Neural cell (in vitro differentiated cells): Measurements from ENCODE around the gene EEF1AKMT3. TPM values are rescaled to one million over a fixed set of nuclear protein-coding genes. Genes with fewer than 3 reads are reported as not detected.

Experiments used
- H2AFZ ChIP-seq: fragments of 200-600, 300-800 bp; sonication (generic), shearing (Covaris generic); 2 replicates; pipeline ENCODE4 v1.6.0; 2014; ENCODE audit warnings: low read depth, mild to moderate bottlenecking, antibody characterized with exemption, low read length, moderate library complexity
- H3F3A ChIP-seq: fragments of 200-600 bp; shearing (Covaris generic); 2 replicates; pipeline ENCODE4 v1.6.1; 2016; ENCODE audit warnings: mild to moderate bottlenecking, moderate library complexity, mixed read lengths, antibody characterized with exemption, low read length; ENCODE audit not compliant: insufficient read depth, poor library complexity, severe bottlenecking
- H3K27ac ChIP-seq: fragments of 200-600, 300-800 bp; sonication (generic), shearing (Covaris generic); 2 replicates; pipeline ENCODE4 v1.5.1; 2014; ENCODE audit warnings: mild to moderate bottlenecking, low read length, moderate library complexity
- H3K27me3 ChIP-seq: fragments of 300-800, 200-600 bp; sonication (generic), shearing (Covaris generic); 2 replicates; pipeline ENCODE4 v1.6.0; 2014; ENCODE audit warnings: mild to moderate bottlenecking, low read depth, low read length, moderate library complexity; ENCODE audit not compliant: insufficient read depth
- H3K36me3 ChIP-seq: fragments of 300-800, 200-600 bp; sonication (generic), shearing (Covaris generic); 2 replicates; pipeline ENCODE4 v1.5.1; 2014; ENCODE audit warnings: mild to moderate bottlenecking, antibody characterized with exemption, low read length, moderate library complexity; ENCODE audit not compliant: insufficient read depth
- H3K4me2 ChIP-seq: fragments of 300-800, 200-600 bp; sonication (generic), shearing (Covaris generic); 2 replicates; pipeline ENCODE4 v1.6.0; 2014; ENCODE audit warnings: mild to moderate bottlenecking, low read length
- H3K4me3 ChIP-seq: fragments of 300-800, 200-600 bp; sonication (generic), shearing (Covaris generic); 2 replicates; pipeline ENCODE4 v1.5.1; 2014; ENCODE audit warnings: mild to moderate bottlenecking, low read length, moderate library complexity
- H3K79me2 ChIP-seq: fragments of 200-600 bp; shearing (Covaris generic); replicated peaks from 2 replicates; pipeline ENCODE4 v1.6.0; 2014; ENCODE audit warnings: mild to moderate bottlenecking, low read length, moderate library complexity; ENCODE audit not compliant: insufficient read depth
- H3K9ac ChIP-seq: fragments of 300-800, 200-600 bp; sonication (generic), shearing (Covaris generic); 2 replicates; pipeline ENCODE4 v1.6.1; 2016; ENCODE audit warnings: mild to moderate bottlenecking, low read length, mixed read lengths
- H3K9me2 ChIP-seq: fragments of 200-600 bp; shearing (Covaris generic); 2 replicates; pipeline ENCODE4 v1.6.1; 2016; ENCODE audit warnings: mild to moderate bottlenecking, low read length, mixed read lengths; ENCODE audit not compliant: insufficient read depth
- H3K9me3 ChIP-seq: fragments of 200-600, 300-800 bp; sonication (generic), shearing (Covaris generic); 2 replicates; pipeline ENCODE4 v1.6.1; 2016; ENCODE audit warnings: mild to moderate bottlenecking, mixed run types, low read length, moderate library complexity, mixed read lengths
- H4K20me1 ChIP-seq: fragments of 200-600 bp; shearing (Covaris generic); 2 replicates; pipeline ENCODE4 v1.6.1; 2016; ENCODE audit warnings: mild to moderate bottlenecking, mixed run types; ENCODE audit not compliant: insufficient read depth
- EP300 ChIP-seq: fragments of 450-650 bp; conservative IDR thresholded peaks from 2 replicates; pipeline ENCODE4 v1.6.1; 2014; ENCODE audit warnings: antibody characterized with exemption, mild to moderate bottlenecking, moderate library complexity; ENCODE audit not compliant: poor library complexity, severe bottlenecking
- EZH2 ChIP-seq: fragments of 200-600, 300-800 bp; shearing (Covaris generic), sonication (generic); IDR thresholded peaks from 2 replicates; pipeline ENCODE4 v1.6.1; 2014; ENCODE audit warnings: antibody characterized with exemption, low read length, borderline replicate concordance, mild to moderate bottlenecking; ENCODE audit not compliant: insufficient read depth, poor library complexity, severe bottlenecking
- MXI1 ChIP-seq: fragments of 450-650 bp; conservative IDR thresholded peaks from 2 replicates; pipeline ENCODE4 v1.6.1; 2014; ENCODE audit warnings: antibody characterized with exemption, mild to moderate bottlenecking; ENCODE audit not compliant: poor library complexity, severe bottlenecking
- POLR2AphosphoS5 ChIP-seq: IDR thresholded peaks from 2 replicates; pipeline ENCODE4 v1.6.1; 2012
- RAD21 ChIP-seq: fragments of 450-650 bp; conservative IDR thresholded peaks from 2 replicates; pipeline ENCODE4 v1.6.1; 2014; ENCODE audit warnings: antibody characterized with exemption, mild to moderate bottlenecking, moderate library complexity
- REST ChIP-seq: IDR thresholded peaks from 2 replicates; pipeline ENCODE4 v1.6.1; 2012; ENCODE audit warnings: borderline replicate concordance
- SMC3 ChIP-seq: fragments of 450-650 bp; conservative IDR thresholded peaks from 2 replicates; pipeline ENCODE4 v1.6.1; 2014; ENCODE audit warnings: antibody characterized with exemption, mild to moderate bottlenecking, moderate library complexity; ENCODE audit not compliant: poor library complexity
- TAF1 ChIP-seq: IDR thresholded peaks from 2 replicates; pipeline ENCODE4 v1.6.1; 2012; ENCODE audit warnings: low read depth
- polyA plus RNA-seq: library from polyadenylated mRNA; depleted of rRNA; stranded (reverse); fragments of >200 nt; gene quantifications from 2 replicates; pipeline ENCODE4 v1.2.3, GENCODE V29; 2014
- TF ChIP-seq, protein P1 (sequence below): fragments of 450-650 bp; IDR thresholded peaks from 2 replicates; pipeline ENCODE4 v1.5.1; 2014; ENCODE audit warnings: antibody characterized with exemption, mild to moderate bottlenecking, moderate library complexity; ENCODE audit not compliant: poor library complexity, severe bottlenecking

EEF1AKMT3 gene
- polyA plus RNA-seq, 1 donor from 2014 or later = 1.6 TPM

DNA sequence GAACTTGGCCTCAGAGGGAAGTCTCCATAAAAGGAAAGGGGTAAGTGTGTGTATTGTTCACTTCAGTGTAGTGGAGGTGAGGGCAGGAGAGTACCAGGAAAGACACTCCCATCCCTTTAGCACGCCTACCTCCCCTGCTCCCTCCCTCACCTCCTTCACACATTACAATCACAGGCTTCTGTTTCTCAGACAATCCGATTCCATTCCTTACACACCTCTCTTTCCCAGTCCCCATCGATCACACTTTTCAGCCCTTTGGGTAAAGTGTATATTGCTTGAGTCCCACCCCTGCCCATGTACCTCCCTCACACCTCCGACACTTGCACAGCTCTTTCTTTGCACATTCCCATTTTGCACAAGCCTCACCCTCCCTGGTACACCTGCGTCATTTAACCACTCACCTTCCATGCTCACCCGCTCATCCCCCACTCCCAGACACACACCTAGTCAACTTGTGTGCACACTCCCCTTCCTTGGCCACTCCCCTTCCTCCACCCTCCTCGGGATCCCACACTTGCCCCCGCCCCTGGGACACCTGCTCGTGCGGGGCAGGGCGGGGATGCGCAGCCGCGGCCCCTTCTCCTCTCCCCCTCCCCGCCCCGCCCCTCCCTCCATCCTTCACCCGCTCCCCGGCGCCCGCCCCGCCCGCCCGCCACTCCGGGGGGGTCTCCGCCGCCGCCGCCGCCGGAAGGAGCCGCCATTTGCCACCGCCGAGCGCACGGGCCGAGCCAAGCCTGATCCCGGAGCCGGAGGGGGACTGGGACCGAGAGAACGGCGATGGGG, 17.8 kb upstream of the EEF1AKMT3 start, which contains the start of gene MARCHF9:
Gene MARCHF9, plus strand, starts transcription at position 693 of the 783 bp plus-strand sequence. CDS start 426 bp downstream, outside the sequence.
- Histone ChIP-seq H3F3A (no peaks in the 10 kb centered on the region), H3K27me3 (no peaks in the 10 kb centered on the region), H4K20me1 (no peaks in the 10 kb centered on the region), H3K9me3 (no peaks in the 10 kb centered on the region), H3K4me2 (peak within 1 kb of the TSS; percentile 91), H3K4me3 (peak within 1 kb of the TSS; percentile 89), H3K9me2 (no peaks in the 10 kb centered on the region), H3K9ac (peak within 1 kb of the TSS; percentile 80), H3K27ac (peak within 1 kb of the TSS; percentile 77), H2AFZ (peak within 1 kb of the TSS; percentile 49), H3K79me2 (peaks cover 20% of the 10 kb centered on the region), H3K36me3 (no peaks in the 10 kb centered on the region)
- TF ChIP-seq TAF1 (peak; percentile 5), EP300 (peak; percentile 37), POLR2AphosphoS5 (peak; percentile 70), MXI1 (peak; percentile 62), SMC3 (no peak), RAD21 (peak; percentile 32), REST (peak; percentile 18), EZH2 (no peak)
- TF ChIP-seq, protein P1, sequence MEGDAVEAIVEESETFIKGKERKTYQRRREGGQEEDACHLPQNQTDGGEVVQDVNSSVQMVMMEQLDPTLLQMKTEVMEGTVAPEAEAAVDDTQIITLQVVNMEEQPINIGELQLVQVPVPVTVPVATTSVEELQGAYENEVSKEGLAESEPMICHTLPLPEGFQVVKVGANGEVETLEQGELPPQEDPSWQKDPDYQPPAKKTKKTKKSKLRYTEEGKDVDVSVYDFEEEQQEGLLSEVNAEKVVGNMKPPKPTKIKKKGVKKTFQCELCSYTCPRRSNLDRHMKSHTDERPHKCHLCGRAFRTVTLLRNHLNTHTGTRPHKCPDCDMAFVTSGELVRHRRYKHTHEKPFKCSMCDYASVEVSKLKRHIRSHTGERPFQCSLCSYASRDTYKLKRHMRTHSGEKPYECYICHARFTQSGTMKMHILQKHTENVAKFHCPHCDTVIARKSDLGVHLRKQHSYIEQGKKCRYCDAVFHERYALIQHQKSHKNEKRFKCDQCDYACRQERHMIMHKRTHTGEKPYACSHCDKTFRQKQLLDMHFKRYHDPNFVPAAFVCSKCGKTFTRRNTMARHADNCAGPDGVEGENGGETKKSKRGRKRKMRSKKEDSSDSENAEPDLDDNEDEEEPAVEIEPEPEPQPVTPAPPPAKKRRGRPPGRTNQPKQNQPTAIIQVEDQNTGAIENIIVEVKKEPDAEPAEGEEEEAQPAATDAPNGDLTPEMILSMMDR = no peak

DNA sequence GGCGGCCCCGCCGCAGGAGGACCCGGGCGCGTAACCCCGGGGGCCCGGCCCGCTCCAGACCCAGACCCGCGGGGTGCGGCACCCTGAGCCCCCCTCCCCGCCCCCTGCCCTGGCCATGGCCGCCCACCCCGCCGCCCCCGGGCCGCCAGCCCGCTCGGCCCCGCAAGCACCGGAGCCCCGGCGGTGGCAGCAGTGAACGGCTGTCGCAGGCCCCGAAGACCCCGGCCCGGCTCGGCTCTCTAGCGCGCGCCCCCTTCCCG, 17.3 kb upstream of the EEF1AKMT3 start:
- H3K4me3 ChIP-seq = peak overlapping the region; percentile 89
- no peaks in the 10 kb centered on the region for H3K9me3 ChIP-seq
- H3K27ac ChIP-seq = peak overlapping the region; percentile 39
- no peak overlapping the region for H3K4me2 ChIP-seq
- no peak overlapping the region for H2AFZ ChIP-seq
- H4K20me1 ChIP-seq = no peaks in the 10 kb centered on the region
- peak overlapping the region; percentile 80 for H3K9ac ChIP-seq
- no peaks in the 10 kb centered on the region for H3K27me3 ChIP-seq
- H3F3A ChIP-seq = no peaks in the 10 kb centered on the region
- no peaks in the 10 kb centered on the region for H3K36me3 ChIP-seq
- H3K9me2 ChIP-seq = no peaks in the 10 kb centered on the region
- peaks cover 20% of the 10 kb centered on the region for H3K79me2 ChIP-seq
- no peak for TF ChIP-seq SMC3
- TF ChIP-seq, protein P1 = no peak
